G401 (cell line): Measurements from ENCODE around the gene XPNPEP1. TPM values are rescaled to one million over a fixed set of nuclear protein-coding genes. Genes with fewer than 3 reads are reported as not detected.

Source experiments
- DNase-seq: peaks from one replicate; pipeline ENCODE4 v3.0.0-alpha.2; 2015; ENCODE audit warnings: low spot score
- in situ Hi-C: cut with HindIII; loops from 2 replicates; pipeline ENCODE4 v1.10.0; 2016; ENCODE audit warnings: low sequenced_read_pairs, mixed read lengths
- total RNA-seq: library from RNA; depleted of rRNA; stranded (reverse); fragments of >200 nt; shearing (Covaris generic); gene quantifications from 2 replicates; pipeline ENCODE4 v1.2.3, GENCODE V29; 2014

XPNPEP1 gene
- total RNA-seq, 1 experiment from 2014 or later: 153 TPM

DNA sequence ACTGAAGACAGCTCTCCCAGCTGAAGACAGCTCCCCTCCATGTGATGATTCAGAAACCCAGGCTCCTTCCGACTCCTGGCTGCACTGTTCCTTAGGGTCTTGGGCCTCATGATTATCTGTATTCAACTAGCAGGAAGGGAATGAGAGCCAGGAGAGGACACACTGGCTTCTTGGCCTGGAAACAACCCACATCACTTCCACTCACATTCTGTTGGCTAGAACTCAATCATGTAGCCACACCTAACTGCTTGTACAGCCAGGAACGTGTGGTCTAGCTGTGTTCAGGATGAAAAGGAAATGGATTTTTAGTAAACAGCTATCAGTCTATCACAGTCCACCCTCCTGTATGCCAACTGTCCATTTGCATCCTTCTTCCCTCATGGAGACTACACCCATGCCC is 30.5 kb upstream of the XPNPEP1 start:
- in situ Hi-C loops: no loop called here

GRCh38 chr10:109952526-109952925 is 29.2 kb upstream of the XPNPEP1 start:
- in situ Hi-C loops: no loop called here
- no peak for DNase-seq

More for the DNA sequence above, 30.5 kb upstream of the XPNPEP1 start:
- peak; percentile 77 for DNase-seq

DNA sequence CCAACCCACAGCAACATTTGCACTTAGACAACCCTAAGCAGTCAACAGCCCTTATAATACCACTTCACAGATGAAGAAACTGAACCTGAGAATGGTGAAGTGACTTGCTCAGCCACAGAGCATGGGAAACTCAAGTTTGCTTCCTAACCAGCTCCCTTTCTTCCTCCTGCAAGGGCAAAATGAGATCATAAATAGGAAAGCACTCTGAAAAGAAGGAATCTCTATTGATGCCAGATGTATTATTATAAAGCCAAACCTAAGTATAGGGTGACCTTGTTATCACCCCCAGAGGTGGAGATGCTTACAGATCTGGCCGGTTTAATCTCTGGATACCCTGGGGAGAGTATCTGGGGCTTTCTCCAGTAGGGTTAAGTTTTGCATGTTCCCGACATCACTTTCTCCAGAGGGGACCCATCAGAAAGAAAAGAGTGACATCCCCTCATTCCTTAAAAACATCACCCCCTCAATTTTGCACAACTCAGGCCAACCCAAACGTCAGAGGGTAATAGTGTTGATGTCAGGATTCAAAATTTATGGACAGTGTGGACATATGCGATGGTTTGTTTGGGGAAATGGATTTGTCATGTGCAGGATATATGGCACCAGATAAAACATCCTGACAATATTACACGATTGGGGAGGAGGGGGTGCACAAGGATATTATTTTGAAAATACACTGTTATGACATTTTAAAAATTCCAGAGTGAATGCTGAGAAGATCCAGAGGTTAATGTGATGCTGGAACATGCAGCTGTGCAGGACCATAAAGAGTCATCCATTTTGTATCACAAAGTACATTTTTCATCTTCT is 24.0 kb upstream of the XPNPEP1 start:
- no peak for DNase-seq
- in situ Hi-C loops: no loop called here

- in situ Hi-C loops: no loop called here
Measured at GRCh38 chr10:109946680-109947079, 23.4 kb upstream of the XPNPEP1 start.

GRCh38 chr10:109945473-109946177 is 22.3 kb upstream of the XPNPEP1 start:
- no peak for DNase-seq
- in situ Hi-C loops: no loop called here

More at GRCh38 chr10:109946680-109947079, 23.4 kb upstream of the XPNPEP1 start:
- no peak for DNase-seq

DNA sequence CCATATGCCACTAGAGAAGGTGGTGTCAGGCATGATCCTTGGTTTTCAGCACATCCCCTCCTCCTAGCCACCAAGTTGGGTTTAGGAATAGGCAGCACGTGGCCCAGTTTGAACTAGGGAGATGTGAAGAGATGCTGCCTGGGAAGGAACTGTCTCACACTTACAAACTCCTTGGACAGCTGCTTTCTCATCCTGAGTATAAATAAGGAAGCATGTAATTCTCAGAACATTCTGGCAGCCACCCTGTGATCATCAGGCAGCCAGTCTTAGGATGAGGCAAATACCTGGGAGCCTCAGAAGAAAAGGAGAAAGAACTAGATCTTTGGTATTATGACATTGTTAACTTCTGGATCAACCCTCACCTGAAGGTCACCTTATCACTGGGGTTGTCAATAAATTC is 21.3 kb upstream of the XPNPEP1 start:
- in situ Hi-C loops: no loop called here
- no peak for DNase-seq

GRCh38 chr10:109941236-109941862 is 18.0 kb upstream of the XPNPEP1 start:
- in situ Hi-C loops: no loop called here
- no peak for DNase-seq

GRCh38 chr10:109940553-109940952 is 17.2 kb upstream of the XPNPEP1 start:
- DNase-seq: no peak
- in situ Hi-C loops: no loop called here

GRCh38 chr10:109940117-109940516 is 16.8 kb upstream of the XPNPEP1 start:
- no peak for DNase-seq
- in situ Hi-C loops: no loop called here

GRCh38 chr10:109939315-109939961 is 16.1 kb upstream of the XPNPEP1 start:
- in situ Hi-C loops: no loop called here

DNA sequence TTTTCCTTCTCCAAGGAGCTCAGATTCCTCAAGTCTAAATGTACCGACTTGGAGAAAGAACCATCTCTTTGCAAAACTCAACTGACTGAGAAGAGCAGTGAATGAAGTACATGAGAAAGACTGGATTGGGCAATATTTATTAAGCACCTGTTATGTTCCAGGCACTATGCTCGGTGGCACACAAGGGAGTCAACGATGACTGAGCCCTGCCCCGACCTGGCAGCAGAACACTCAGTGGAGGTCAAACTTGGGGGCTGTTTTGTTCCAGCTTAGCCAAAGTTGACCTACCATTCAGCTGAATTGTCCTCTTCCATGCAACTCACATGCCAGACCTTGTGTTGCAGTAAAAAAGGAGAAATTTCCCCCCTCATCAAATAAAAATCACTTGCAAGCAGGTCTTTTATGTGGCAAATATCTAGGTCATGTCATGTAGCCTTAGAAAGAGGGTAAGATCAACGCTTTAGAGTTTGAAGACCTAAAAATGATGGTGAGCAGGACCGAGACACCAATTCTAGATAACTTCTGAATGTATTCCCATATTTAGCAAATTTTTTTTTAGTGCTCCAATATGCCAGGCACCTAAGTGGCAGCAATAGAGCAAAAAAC is 14.3 kb upstream of the XPNPEP1 start:
- no peak for DNase-seq
- in situ Hi-C loops: no loop called here

More at GRCh38 chr10:109939315-109939961, 16.1 kb upstream of the XPNPEP1 start:
- no peak for DNase-seq

DNA sequence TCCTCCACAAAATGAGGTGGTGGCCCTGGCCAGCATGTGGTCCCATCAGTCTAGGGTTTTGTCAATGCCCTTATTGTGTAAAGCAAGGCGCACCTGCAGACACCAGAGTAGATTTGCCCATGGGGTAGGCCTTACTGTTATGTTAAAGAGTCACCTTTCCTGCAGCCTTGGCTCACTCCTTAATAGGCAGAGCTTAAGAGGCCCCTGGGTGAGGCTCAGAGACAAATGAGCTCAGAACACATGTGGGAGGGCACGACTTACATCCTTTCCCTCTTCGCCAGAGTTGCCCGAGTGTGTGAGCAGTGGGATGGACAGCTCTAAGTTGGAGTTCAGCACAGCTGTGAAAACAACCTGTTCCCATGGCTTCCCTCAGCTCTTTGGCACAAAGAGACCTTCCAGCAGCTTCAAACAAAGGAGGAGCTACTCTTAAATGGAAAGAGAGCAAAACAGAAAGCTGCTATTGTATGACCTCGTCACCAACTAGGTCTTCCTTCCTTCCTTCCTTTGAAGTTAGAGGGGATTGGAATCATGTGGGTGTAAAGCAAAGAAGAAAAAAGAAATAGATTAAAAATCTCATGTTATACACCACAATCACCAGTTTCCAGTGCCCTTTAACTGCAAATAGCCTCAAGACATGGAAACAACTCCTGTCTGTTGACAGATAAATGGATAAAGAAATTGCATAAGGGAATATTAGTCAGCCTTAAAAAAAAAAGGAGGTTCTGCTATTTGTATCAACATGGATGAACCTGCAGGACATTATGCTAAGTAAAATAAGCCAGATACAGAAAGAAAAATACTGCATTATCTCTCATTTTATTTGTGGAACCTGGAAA is 11.9 kb upstream of the XPNPEP1 start:
- no peak for DNase-seq
- in situ Hi-C loops: no loop called here

- peak; percentile 38 for DNase-seq
- in situ Hi-C loops: no loop called here
Measured at GRCh38 chr10:109933984-109934565, 10.8 kb upstream of the XPNPEP1 start.

DNA sequence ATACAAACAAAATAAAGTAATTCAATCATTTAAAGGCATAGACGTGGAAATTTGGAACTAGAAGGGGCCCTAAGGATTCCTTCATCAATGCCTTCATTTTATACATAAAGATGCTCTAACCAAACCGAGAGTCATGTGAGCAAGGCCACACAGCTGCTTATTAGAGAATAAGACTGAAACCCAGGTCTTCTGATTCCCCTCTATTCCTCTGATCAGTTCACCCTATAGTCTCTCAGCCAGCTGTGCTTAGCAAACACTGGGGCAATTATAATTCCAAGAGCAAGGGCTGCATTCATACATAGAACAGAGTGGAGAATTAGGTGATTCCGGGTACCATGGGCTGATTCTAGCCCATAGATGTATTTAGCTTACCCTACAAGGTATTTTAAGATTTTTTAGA is 9.7 kb upstream of the XPNPEP1 start:
- in situ Hi-C loops: no loop called here
- no peak for DNase-seq

GRCh38 chr10:109932391-109932790 is 9.1 kb upstream of the XPNPEP1 start:
- in situ Hi-C loops: no loop called here
- DNase-seq: no peak

GRCh38 chr10:109931163-109931562 is 7.9 kb upstream of the XPNPEP1 start:
- in situ Hi-C loops: no loop called here
- peak; percentile 92 for DNase-seq

- DNase-seq: no peak
- in situ Hi-C loops: no loop called here
Measured at GRCh38 chr10:109929501-109930219, 6.3 kb upstream of the XPNPEP1 start.
